ENCODE results near the gene HLA-C.

DNA sequence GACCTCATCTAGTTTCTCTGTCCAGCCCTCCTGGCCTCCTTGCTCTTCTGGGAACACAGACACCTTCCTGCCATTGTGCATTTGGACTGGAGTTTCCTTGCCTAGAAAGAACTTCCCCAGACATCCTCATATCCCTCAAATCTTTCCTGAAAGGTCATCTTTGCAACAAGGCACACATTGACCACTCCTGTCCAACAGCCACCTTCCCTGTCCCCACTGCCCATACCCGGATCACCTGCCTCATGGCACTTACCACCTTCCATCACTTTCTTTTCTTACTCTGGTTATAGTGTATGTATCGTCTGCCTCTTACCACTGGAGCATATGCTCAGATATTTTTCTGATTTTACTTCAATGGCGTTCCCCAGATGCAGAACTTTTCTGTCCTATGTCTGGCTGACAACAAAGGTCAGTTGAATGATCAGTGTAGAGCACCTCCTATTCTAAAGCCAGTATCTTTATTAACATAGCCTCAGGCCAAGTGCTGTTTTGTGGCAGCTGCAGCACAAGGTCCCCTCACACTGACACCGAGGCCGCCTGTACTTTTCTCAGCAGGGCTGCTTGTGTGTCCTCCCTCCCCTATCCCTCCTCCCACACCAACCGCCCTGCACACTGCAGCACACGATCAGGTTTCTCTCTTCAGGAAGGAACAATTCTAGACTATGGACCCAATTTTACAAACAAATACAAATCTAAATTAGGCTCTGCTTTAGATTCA, 4.1 kb downstream of the HLA-C start:
- no peak for TF ChIP-seq EP300 (IDR thresholded peaks at IDR 0.05)
- no peak for TF ChIP-seq POLR2AphosphoS5 (IDR thresholded peaks at IDR 0.05)
- TF ChIP-seq, protein P1, sequence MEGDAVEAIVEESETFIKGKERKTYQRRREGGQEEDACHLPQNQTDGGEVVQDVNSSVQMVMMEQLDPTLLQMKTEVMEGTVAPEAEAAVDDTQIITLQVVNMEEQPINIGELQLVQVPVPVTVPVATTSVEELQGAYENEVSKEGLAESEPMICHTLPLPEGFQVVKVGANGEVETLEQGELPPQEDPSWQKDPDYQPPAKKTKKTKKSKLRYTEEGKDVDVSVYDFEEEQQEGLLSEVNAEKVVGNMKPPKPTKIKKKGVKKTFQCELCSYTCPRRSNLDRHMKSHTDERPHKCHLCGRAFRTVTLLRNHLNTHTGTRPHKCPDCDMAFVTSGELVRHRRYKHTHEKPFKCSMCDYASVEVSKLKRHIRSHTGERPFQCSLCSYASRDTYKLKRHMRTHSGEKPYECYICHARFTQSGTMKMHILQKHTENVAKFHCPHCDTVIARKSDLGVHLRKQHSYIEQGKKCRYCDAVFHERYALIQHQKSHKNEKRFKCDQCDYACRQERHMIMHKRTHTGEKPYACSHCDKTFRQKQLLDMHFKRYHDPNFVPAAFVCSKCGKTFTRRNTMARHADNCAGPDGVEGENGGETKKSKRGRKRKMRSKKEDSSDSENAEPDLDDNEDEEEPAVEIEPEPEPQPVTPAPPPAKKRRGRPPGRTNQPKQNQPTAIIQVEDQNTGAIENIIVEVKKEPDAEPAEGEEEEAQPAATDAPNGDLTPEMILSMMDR (IDR thresholded peaks at IDR 0.05) = no peak
- no peak for TF ChIP-seq POLR2A (IDR thresholded peaks at IDR 0.05)
